ENCODE measurements around the gene RPP25L. TPM values are rescaled to one million over a fixed set of nuclear protein-coding genes. Genes with fewer than 3 reads are reported as not detected.

The RPP25L gene
- total RNA-seq, 1 donor = 14.7 TPM

DNA sequence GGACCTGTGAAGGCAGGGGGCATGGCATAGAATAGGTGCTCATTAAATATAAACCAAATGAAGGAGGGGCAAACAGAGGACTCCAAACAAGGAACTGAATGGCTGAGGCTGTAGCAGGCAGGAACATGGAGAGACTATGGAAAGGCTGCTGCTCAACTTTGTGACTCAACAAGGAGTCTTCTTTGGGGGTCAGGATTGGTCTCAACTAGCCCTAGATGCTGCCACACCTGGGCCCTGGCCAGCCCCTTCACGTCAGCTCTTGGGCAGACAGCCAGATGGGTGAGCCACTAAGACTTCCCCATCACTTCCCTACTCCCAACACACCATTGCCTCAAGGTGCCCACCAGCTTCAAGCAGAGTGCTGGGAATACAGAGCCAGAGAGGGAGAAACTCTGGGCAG is 11.0 kb downstream of the RPP25L start:
- no peak for DNase-seq (ENCODE audit: low read depth)
- TF ChIP-seq, protein P1, sequence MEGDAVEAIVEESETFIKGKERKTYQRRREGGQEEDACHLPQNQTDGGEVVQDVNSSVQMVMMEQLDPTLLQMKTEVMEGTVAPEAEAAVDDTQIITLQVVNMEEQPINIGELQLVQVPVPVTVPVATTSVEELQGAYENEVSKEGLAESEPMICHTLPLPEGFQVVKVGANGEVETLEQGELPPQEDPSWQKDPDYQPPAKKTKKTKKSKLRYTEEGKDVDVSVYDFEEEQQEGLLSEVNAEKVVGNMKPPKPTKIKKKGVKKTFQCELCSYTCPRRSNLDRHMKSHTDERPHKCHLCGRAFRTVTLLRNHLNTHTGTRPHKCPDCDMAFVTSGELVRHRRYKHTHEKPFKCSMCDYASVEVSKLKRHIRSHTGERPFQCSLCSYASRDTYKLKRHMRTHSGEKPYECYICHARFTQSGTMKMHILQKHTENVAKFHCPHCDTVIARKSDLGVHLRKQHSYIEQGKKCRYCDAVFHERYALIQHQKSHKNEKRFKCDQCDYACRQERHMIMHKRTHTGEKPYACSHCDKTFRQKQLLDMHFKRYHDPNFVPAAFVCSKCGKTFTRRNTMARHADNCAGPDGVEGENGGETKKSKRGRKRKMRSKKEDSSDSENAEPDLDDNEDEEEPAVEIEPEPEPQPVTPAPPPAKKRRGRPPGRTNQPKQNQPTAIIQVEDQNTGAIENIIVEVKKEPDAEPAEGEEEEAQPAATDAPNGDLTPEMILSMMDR (IDR thresholded peaks at IDR 0.05; ENCODE audit: insufficient read depth, low read depth, low read length) = no peak

DNA sequence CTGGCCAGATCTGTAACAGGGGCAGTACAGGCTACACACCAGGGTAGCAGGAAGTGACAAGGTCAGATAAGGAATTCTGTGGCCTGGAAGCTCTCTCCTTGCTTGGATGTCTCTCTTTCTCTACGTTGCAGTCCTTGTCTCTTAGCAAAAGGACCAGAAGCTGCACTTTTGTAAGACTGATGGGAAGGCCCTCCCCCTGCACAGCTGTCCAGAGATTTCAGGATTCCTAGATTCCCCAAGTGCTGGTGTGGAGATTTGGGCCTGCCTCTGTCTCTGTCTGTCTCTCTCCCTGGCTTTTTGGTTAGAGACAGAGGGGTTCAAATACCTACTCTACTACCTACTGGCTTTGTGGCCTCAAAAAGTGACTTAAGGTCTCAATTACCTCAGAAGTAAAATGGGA is 12.4 kb downstream of the RPP25L start:
- DNase-seq (ENCODE audit: low read depth) = no peak
- no peak overlapping the region for H3K4me3 ChIP-seq (ENCODE audit: low read depth, low read length)
- TF ChIP-seq, protein P1 (IDR thresholded peaks at IDR 0.05; ENCODE audit: insufficient read depth, low read depth, low read length) = no peak

More for the DNA sequence above, 11.0 kb downstream of the RPP25L start:
- no peak overlapping the region for H3K4me3 ChIP-seq (ENCODE audit: low read depth, low read length)

DNA sequence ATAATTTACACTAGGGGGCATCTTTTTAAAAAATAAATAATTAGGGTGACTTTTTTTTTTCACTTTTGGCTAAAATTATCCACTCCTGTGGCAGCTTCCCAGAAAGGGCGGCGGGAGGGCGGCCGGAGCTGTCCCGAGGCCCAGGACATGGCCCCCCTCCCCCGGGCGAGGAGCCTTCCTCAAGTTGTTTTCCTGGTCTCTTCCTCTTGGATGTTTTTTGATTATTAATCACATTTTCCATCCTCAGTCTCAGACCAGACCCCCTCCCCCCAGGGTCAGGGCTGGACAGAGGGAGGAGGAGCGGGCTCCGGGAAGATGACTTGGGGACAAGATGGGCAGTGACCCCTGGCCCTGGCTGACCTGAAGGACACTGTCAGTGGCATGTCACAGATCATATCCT is 17.7 kb downstream of the RPP25L start:
- no peak for DNase-seq (ENCODE audit: low read depth)
- no peak overlapping the region for H3K4me3 ChIP-seq (ENCODE audit: low read depth, low read length)
- TF ChIP-seq, protein P1 (IDR thresholded peaks at IDR 0.05; ENCODE audit: insufficient read depth, low read depth, low read length) = no peak

DNA sequence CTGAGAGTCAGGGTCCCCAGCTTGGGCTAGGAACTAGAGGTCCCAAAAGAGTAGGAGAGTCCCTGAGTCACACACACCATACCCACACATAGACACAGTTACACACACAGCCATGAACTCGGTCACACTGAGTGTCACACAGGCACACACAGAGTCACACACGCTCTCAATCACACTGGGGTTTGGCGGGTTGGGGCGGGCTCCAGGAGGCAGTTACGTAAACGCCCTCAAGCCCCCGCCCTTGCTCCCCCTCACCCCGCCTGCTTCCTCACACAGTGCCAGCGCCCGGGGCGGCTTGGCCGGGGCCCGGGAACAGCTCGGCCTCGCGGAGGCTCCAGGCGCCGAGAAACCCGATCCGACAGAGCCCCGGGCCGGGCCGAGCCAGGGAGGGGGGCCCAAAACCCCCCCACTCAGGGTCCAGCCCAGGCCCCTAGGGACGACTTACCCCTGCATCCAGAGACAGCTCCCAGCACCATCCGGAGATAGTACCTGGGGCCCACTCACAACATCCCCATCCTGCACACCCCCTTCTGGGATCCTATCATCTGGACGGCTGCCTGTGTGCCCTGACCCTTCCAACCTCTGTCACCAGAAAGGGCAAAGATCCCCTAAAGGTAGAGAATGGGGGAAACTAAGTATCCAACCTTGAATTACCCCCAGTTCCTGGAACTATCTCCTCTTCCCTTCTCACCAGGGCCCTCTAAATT is 18.8 kb downstream of the RPP25L start:
- DNase-seq (ENCODE audit: low read depth) = no peak
- no peak overlapping the region for H3K4me3 ChIP-seq (ENCODE audit: low read depth, low read length)
- TF ChIP-seq, protein P1 (IDR thresholded peaks at IDR 0.05; ENCODE audit: insufficient read depth, low read depth, low read length) = no peak

DNA sequence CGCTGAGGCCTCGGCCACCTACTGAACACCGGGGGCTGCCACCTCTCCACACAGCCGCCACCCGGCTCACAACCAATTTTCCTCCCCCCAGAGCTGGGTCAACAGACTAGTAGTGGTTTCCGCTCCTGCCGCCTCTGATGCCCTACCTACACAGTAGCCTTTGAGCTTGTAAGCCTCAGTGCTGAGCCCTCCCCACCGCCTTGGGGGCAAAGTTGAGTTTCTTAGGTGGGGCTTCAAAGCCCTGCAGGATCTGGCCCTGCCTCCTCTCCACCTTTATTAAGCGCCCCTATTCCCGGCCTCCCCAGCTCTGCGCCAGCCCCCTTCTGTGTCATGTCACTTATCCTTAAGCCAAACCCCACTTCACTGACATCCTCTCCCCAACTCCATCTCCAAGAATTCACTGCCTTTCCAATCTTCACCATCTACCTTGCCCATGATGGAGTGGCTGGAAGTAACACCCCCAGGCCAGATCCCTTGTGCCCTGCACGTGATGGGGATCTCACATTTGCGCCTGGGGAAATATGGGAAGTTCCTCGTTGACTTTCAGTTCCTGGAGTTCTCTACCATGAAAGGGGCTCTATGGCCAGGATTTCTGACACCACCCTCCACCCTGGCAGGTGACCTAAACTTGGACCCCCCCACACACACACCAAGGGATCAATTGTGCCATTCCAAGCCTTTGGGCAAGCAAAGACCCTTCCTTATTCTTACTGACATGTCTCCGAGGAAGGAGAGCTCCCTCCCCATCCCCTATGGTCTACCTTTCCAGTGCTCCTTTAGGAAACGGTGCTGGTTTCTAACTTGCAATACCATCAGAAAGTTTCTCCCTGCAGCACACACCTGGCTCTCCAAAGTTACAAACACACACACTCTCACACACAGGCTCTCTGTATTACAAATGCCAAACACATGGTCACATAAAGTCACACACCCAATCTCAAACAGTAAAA is 19.7 kb downstream of the RPP25L start:
- TF ChIP-seq, protein P1 (IDR thresholded peaks at IDR 0.05; ENCODE audit: insufficient read depth, low read depth, low read length) = no peak
- no peak overlapping the region for H3K4me3 ChIP-seq (ENCODE audit: low read depth, low read length)
- DNase-seq (ENCODE audit: low read depth) = no peak

DNA sequence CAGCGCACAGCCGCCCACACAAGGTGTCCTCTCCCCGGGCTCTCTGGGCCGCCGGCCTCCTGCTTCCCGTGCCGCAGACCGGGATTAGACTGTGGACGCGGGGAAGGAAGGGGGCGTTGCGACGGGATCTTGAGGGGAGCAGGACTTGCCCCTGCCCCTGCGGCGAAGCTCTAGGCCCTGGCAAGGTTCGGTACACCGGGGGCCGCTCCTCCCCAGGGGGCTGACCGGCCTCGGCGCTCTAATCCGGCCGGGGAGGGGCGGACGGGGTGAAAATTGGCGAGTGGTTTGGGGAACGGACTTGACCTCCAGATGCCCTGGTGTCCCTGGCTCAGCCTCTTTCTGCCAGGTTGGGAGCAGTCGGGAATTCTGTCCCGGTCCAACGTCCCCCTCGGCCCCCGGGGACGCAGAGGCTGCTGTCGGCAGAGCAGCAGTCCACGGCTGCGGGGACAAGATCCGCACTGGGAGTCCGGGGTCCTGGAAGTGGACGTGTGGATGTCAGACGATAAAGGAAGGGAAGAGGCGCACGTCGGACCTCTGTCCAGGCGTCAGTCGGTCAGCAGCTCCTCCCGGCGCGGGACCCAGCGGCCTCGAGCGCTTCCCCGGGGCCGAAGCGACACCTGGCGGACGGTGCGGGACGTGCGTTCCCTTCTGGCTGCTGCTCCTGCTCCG is 20.5 kb downstream of the RPP25L start:
- peak; percentile 70 for DNase-seq (ENCODE audit: low read depth)
- H3K4me3 ChIP-seq (ENCODE audit: low read depth, low read length) = no peak overlapping the region
- TF ChIP-seq, protein P1 (IDR thresholded peaks at IDR 0.05; ENCODE audit: insufficient read depth, low read depth, low read length) = peak; percentile 83

All from fibroblast of villous mesenchyme (primary cell).